NK-92 treated with Interleukin-12 subunit alpha and Interleukin-12 subunit beta, amount 100 ng/mL, for 24 hours (cell line): ENCODE measurements around the gene NEK7.
"Not testable (repeated sequence)": the region's sequence is repeated elsewhere in the genome, so short reads cannot be mapped to it uniquely, and the experiment has no call there.

Source experiments
- DNase-seq: peaks from one replicate; lab custom pipeline; 2025; lab: John Stamatoyannopoulos, UW

NEK7 gene

GRCh38 chr1:198171667-198172540, 15.1 kb downstream of the NEK7 start:
- no peak for DNase-seq

- no peak for DNase-seq
Observed at GRCh38 chr1:198173832-198174231, 17.0 kb downstream of the NEK7 start.

- no peak for DNase-seq
Observed at GRCh38 chr1:198174297-198174696, 17.5 kb downstream of the NEK7 start.

GRCh38 chr1:198175423-198176170, 18.8 kb downstream of the NEK7 start:
- DNase-seq, result no peak

GRCh38 chr1:198176179-198176578, 19.4 kb downstream of the NEK7 start:
- DNase-seq, result no peak

- no peak for DNase-seq
Observed at GRCh38 chr1:198177546-198177945, 20.7 kb downstream of the NEK7 start.

- no peak for DNase-seq
Observed at GRCh38 chr1:198178615-198179014, 21.8 kb downstream of the NEK7 start.

GRCh38 chr1:198179556-198179981, 22.8 kb downstream of the NEK7 start:
- no peak for DNase-seq

- no peak for DNase-seq
Observed at GRCh38 chr1:198183605-198184004, 26.8 kb downstream of the NEK7 start.

- DNase-seq, result no peak
Observed at GRCh38 chr1:198184516-198184915, 27.7 kb downstream of the NEK7 start.

GRCh38 chr1:198185146-198185545, 28.3 kb downstream of the NEK7 start:
- DNase-seq, result no peak

- no peak for DNase-seq
Observed at GRCh38 chr1:198185759-198186158, 29.0 kb downstream of the NEK7 start.

- DNase-seq, result no peak
Observed at GRCh38 chr1:198186916-198187580, 30.2 kb downstream of the NEK7 start.

- no peak for DNase-seq
Observed at GRCh38 chr1:198187973-198188588, 31.3 kb downstream of the NEK7 start.

GRCh38 chr1:198191117-198191516, 34.3 kb downstream of the NEK7 start:
- no peak for DNase-seq

GRCh38 chr1:198193871-198194270, 37.1 kb downstream of the NEK7 start:
- not testable (repeated sequence) for DNase-seq

- DNase-seq, result no peak
Observed at GRCh38 chr1:198196630-198197029, 39.8 kb downstream of the NEK7 start.

GRCh38 chr1:198197285-198197684, 40.5 kb downstream of the NEK7 start:
- DNase-seq, result no peak

- DNase-seq, result no peak
Observed at GRCh38 chr1:198199105-198199504, 42.3 kb downstream of the NEK7 start.

GRCh38 chr1:198201956-198202784, 45.4 kb downstream of the NEK7 start:
- no peak for DNase-seq

- no peak for DNase-seq
Observed at GRCh38 chr1:198203434-198203833, 46.6 kb downstream of the NEK7 start.
